Esophagus squamous epithelium (tissue), 4 donors: ENCODE data around the gene HMCN1.

Source experiments
- CTCF ChIP-seq, 6 experiments: fragments of 450-650 bp in 4 of 6; fragments of 200-600 bp in 2 of 6; sonication (generic) in 2 of 6; IDR thresholded peaks; one replicate each; pipeline ENCODE4 v1.5.1; 2016 to 2019; ENCODE audit warnings: antibody characterized with exemption in 6 of 6, mild to moderate bottlenecking in 4 of 6, moderate library complexity in 4 of 6
- POLR2A ChIP-seq, 4 donors: fragments of 450-650 bp; IDR thresholded peaks; one replicate each; pipeline ENCODE4 v1.6.1; 2017; ENCODE audit warnings: antibody characterized with exemption in 4 of 4, mild to moderate bottlenecking in 4 of 4, moderate library complexity in 3 of 4

GRCh38 chr1:185957441-185958363 is 223.5 kb downstream of the HMCN1 start:
- TF ChIP-seq CTCF (IDR thresholded peaks at IDR 0.05) (no peak), POLR2A (IDR thresholded peaks at IDR 0.05) (no peak)
